NB4 (cell line): ENCODE measurements around the gene GDPD5.

Experiments used
- CTCF ChIP-seq: IDR thresholded peaks from one replicate; pipeline ENCODE4 v1.5.1; 2012; ENCODE audit warnings: low read depth, low read length
- MAX ChIP-seq: IDR thresholded peaks from 2 replicates; pipeline ENCODE4 v1.6.1; 2011; ENCODE audit warnings: low read depth, low read length
- MYC ChIP-seq: IDR thresholded peaks from 2 replicates; pipeline ENCODE4 v1.6.1; 2011; ENCODE audit warnings: low read depth, low read length
- POLR2A ChIP-seq: IDR thresholded peaks from 2 replicates; pipeline ENCODE4 v1.6.1; 2011; ENCODE audit warnings: mild to moderate bottlenecking; ENCODE audit not compliant: insufficient read length; ENCODE audit errors: extremely low read depth

- TF ChIP-seq CTCF = no peak
- TF ChIP-seq POLR2A = no peak
- TF ChIP-seq MYC = no peak
- TF ChIP-seq MAX = no peak
Measured at GRCh38 chr11:75561426-75562047, 35.8 kb upstream of the GDPD5 start.
